Prostate gland (tissue), 1 donor: Measurements from ENCODE around the gene TCERG1L.

Experiments
- POLR2A ChIP-seq: fragments of 450-650 bp; IDR thresholded peaks from one replicate; pipeline ENCODE4 v1.6.1; 2016; ENCODE audit warnings: antibody characterized with exemption, mild to moderate bottlenecking
- POLR2AphosphoS5 ChIP-seq: sonication (generic); formaldehyde crosslinking; IDR thresholded peaks from one replicate; pipeline ENCODE4 v1.6.1; 2017; ENCODE audit warnings: antibody characterized with exemption

DNA sequence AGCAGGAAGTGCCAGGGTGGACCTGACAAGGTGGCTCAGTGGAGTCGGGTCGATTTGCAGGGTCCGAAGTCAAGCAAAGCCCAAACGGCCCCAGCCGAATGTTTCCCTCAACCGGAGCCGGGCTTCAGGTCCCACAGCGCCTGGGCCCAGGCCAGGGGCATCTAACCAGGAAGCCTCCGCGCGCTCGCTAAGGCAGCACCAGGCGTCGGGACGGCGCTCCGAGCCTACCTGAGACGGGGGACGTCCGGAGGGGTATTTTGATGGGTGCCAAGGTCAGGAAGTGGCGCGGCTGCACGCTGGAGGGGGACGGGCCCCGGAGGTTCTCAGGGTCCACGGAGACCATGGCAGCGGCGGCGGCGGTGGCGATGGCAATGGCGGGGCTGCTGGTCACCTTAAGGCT is 51.5 kb downstream of the TCERG1L start:
- no peak for TF ChIP-seq POLR2AphosphoS5
- TF ChIP-seq POLR2A, result no peak
